Body of pancreas (tissue), 4 donors: ENCODE measurements around the gene ITPK1. TPM values are rescaled to one million over a fixed set of nuclear protein-coding genes. Genes with fewer than 3 reads are reported as not detected.

Source experiments
- ATAC-seq: fragments of 150-250 bp; one replicate; pipeline ENCODE4 v1.9.1; 2016
- DNase-seq, 4 donors: peaks; one replicate each; pipeline ENCODE4 v3.0.0-alpha.2; 2019
- H3K27ac ChIP-seq, 4 donors: fragments of 200-600 bp; sonication (generic); 1 replicate in 3 of 4; 2 replicates in 1 of 4; pipeline versions ENCODE4 v1.5.1 to v1.6.1; 2016 to 2019; ENCODE audit warnings: mild to moderate bottlenecking in 1 of 4, mixed read lengths in 1 of 4, moderate library complexity in 1 of 4
- H3K27me3 ChIP-seq, 2 donors: fragments of 200-600 bp; sonication (generic); one replicate each; pipeline ENCODE4 v1.6.0; 2016; ENCODE audit warnings: mild to moderate bottlenecking in 1 of 2
- H3K36me3 ChIP-seq, 2 donors: fragments of 200-600 bp; sonication (generic); replicated peaks in 1 of 2; 2 replicates each; pipeline ENCODE4 v1.5.1; 2016; ENCODE audit warnings: low read depth in 2 of 2; ENCODE audit not compliant: insufficient read depth in 1 of 2
- H3K4me1 ChIP-seq: fragments of 200-600 bp; sonication (generic); one replicate; pipeline ENCODE4 v1.6.0; 2016
- H3K4me3 ChIP-seq, 2 donors: fragments of 200-600 bp; sonication (generic); 1 replicate in 1 of 2; 2 replicates in 1 of 2; pipeline ENCODE4 v1.5.1; 2016 to 2019
- H3K9me3 ChIP-seq, 3 donors: fragments of 200-600 bp; sonication (generic); 1 replicate in 2 of 3; 2 replicates in 1 of 3; pipeline ENCODE4 v1.5.1; 2016
- POLR2A ChIP-seq, 3 donors: fragments of 450-650 bp; IDR thresholded peaks; one replicate each; pipeline ENCODE4 v1.6.1; 2016; ENCODE audit warnings: antibody characterized with exemption in 3 of 3, mild to moderate bottlenecking in 2 of 3
- WGBS, 2 donors: methylation state at CpG; one replicate each; pipeline ENCODE4 v1.1.5; 2017; 5-methylcytosine and 5-hydroxymethylcytosine counted together
- intact Hi-C: fragments of 100-400 bp; cut with DNase I; formaldehyde crosslinking; loops from one replicate; pipeline ENCODE4 v1.15.1; 2023
- total RNA-seq, 2 donors: library from RNA; depleted of rRNA; stranded (reverse); fragments of >200 nt; gene quantifications; one replicate each; pipeline ENCODE4 v1.1.0, GENCODE V29; 2016
- TF ChIP-seq, protein P1 (sequence below), 7 experiments: fragments of 450-650 bp in 4 of 7; fragments of 200-600 bp in 3 of 7; sonication (generic) in 3 of 7; IDR thresholded peaks; one replicate each; pipeline ENCODE4 v1.5.1; 2016 to 2019; ENCODE audit warnings: antibody characterized with exemption in 7 of 7

ITPK1 gene
- total RNA-seq, 2 donors from 2014 or later: 30.1 to 32.6 TPM

- no peaks in the 10 kb centered on the region for H3K36me3 ChIP-seq
- no peak overlapping the region for H3K4me3 ChIP-seq
- ATAC-seq (no peak), DNase-seq (no peak)
- intact Hi-C loops: no loop called here
- TF ChIP-seq, protein P1, sequence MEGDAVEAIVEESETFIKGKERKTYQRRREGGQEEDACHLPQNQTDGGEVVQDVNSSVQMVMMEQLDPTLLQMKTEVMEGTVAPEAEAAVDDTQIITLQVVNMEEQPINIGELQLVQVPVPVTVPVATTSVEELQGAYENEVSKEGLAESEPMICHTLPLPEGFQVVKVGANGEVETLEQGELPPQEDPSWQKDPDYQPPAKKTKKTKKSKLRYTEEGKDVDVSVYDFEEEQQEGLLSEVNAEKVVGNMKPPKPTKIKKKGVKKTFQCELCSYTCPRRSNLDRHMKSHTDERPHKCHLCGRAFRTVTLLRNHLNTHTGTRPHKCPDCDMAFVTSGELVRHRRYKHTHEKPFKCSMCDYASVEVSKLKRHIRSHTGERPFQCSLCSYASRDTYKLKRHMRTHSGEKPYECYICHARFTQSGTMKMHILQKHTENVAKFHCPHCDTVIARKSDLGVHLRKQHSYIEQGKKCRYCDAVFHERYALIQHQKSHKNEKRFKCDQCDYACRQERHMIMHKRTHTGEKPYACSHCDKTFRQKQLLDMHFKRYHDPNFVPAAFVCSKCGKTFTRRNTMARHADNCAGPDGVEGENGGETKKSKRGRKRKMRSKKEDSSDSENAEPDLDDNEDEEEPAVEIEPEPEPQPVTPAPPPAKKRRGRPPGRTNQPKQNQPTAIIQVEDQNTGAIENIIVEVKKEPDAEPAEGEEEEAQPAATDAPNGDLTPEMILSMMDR (IDR thresholded peaks at IDR 0.05): no peak
- TF ChIP-seq POLR2A (IDR thresholded peaks at IDR 0.05): no peak
- WGBS, 2 donors: 79 to 87% methylated on average over 5 of the region's 5 CpGs
- H3K4me1 ChIP-seq: peaks cover 33% of the 10 kb centered on the region
- no peak overlapping the region for H3K27ac ChIP-seq
- no peaks in the 10 kb centered on the region for H3K27me3 ChIP-seq
- H3K9me3 ChIP-seq: no peaks in the 10 kb centered on the region
Measured at GRCh38 chr14:93002851-93003298, 112.8 kb downstream of the ITPK1 start.

DNA sequence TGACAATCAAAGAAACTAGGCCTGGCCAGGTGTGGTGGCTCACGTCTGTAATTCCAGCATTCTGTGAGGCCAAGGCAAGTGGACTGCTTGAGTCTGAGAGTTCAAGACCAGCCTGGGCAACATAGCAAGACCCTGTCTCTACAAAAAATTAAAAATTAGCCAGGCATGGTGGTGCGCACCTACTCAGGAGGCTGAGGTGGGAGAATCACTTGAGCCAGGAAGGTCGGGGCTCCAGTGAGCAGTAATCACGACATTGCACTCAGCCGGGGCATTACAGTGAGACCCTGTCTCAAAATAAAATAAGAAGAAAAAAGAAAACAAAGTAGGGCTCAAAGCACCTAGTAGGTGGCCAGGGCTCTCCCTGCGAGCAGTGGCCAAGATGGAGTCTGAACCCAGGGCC lies 113.7 kb downstream of the ITPK1 start:
- 91 to 98% methylated on average over 6 of the region's 6 CpGs for WGBS, 2 donors
- intact Hi-C loops: no loop called here
- peaks cover 27% of the 10 kb centered on the region for H3K4me1 ChIP-seq
- ATAC-seq (no peak), DNase-seq (no peak)
- H3K27me3 ChIP-seq: no peaks in the 10 kb centered on the region
- H3K27ac ChIP-seq: no peak overlapping the region
- H3K4me3 ChIP-seq: no peak overlapping the region
- no peaks in the 10 kb centered on the region for H3K36me3 ChIP-seq
- no peaks in the 10 kb centered on the region for H3K9me3 ChIP-seq
- no peak for TF ChIP-seq POLR2A (IDR thresholded peaks at IDR 0.05)

DNA sequence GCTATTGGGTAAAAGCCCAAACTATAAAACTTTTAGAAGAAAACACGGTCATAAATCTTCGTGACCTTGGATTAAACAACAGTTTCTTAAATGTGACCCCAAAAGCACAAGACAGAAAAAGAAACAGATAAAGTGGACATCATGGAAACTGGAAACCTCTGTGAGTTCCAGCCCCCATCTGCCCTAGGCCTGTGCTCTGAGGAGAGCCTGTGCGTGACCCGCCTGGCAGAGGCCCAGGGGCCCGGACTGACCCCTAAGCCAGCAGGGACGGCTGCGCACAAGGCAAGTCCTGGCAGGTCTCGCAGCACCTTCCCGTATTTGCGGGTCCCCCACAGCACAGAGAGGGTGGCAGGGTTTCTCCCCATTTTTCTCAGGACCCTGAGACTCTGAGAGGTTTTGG lies 116.8 kb downstream of the ITPK1 start:
- ATAC-seq (no peak), DNase-seq (no peak)
- intact Hi-C loops: no loop called here
- H3K27me3 ChIP-seq: no peaks in the 10 kb centered on the region
- H3K4me1 ChIP-seq: peaks cover 12% of the 10 kb centered on the region
- no peak overlapping the region for H3K27ac ChIP-seq
- no peak overlapping the region for H3K4me3 ChIP-seq
- TF ChIP-seq, protein P1 (IDR thresholded peaks at IDR 0.05): no peak
- TF ChIP-seq POLR2A (IDR thresholded peaks at IDR 0.05): no peak
- WGBS, 2 donors: 88 to 96% methylated on average over 10 of the region's 10 CpGs
- H3K36me3 ChIP-seq: no peaks in the 10 kb centered on the region
- H3K9me3 ChIP-seq: no peaks in the 10 kb centered on the region

- intact Hi-C loops: no loop called here
- H3K4me3 ChIP-seq: no peak overlapping the region
- DNase-seq: no peak
- H3K27me3 ChIP-seq: no peaks in the 10 kb centered on the region
- no peak for TF ChIP-seq POLR2A (IDR thresholded peaks at IDR 0.05)
- TF ChIP-seq, protein P1 (IDR thresholded peaks at IDR 0.05): no peak
- H3K9me3 ChIP-seq: no peaks in the 10 kb centered on the region
- ATAC-seq: no peak
- no peaks in the 10 kb centered on the region for H3K36me3 ChIP-seq
- H3K27ac ChIP-seq: no peak overlapping the region
- H3K4me1 ChIP-seq: peaks cover 17% of the 10 kb centered on the region
- WGBS, 2 donors: 87 to 90% methylated on average over 14 of the region's 14 CpGs
Measured at GRCh38 chr14:92997343-92998061, 118.2 kb downstream of the ITPK1 start.

DNA sequence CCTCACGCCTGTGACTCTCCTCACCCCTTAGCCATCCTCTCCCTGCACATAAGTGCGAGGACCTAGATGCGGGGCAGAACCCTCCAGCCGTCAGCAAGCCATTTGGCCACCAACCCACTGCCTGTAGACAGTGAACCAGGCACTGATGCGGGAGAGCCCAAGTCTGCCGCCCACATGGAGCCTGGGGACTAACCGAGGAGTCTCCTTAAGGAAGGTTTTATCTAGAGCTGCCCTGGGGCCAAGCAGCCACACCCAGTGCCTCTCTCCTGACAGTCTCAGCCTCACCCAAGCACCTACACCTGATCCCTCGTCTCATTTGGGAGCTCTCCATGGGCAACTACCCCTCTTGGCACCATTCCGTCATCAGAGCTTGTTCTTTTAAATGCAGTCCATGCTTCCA lies 120.1 kb downstream of the ITPK1 start:
- WGBS, 2 donors: 92 to 96% methylated on average over 9 of the region's 9 CpGs
- Histone ChIP-seq H3K4me1 (peaks cover 17% of the 10 kb centered on the region), H3K9me3 (no peaks in the 10 kb centered on the region), H3K27me3 (no peaks in the 10 kb centered on the region), H3K27ac (no peak overlapping the region), H3K4me3 (no peak overlapping the region), H3K36me3 (no peaks in the 10 kb centered on the region)
- intact Hi-C loops: no loop called here
- ATAC-seq (no peak), DNase-seq (no peak)
- TF ChIP-seq, protein P1 (IDR thresholded peaks at IDR 0.05): no peak
- no peak for TF ChIP-seq POLR2A (IDR thresholded peaks at IDR 0.05)
